DOHH2 (cell line): ENCODE results near the gene MAGI1.

Source experiments
- EZH2phosphoT487 ChIP-seq: fragments of 200-600 bp; sonication (generic); IDR thresholded peaks from 2 replicates; pipeline ENCODE4 v1.6.1; 2017; ENCODE audit warnings: borderline replicate concordance, mild to moderate bottlenecking, antibody characterized with exemption, low read length, moderate library complexity, mixed read lengths
- TF ChIP-seq, protein P1 (sequence below): fragments of 200-600 bp; sonication (generic); IDR thresholded peaks from one replicate; pipeline ENCODE4 v1.5.1; 2014; ENCODE audit warnings: antibody characterized with exemption, mild to moderate bottlenecking, low read depth, low read length; ENCODE audit not compliant: poor library complexity, severe bottlenecking

DNA sequence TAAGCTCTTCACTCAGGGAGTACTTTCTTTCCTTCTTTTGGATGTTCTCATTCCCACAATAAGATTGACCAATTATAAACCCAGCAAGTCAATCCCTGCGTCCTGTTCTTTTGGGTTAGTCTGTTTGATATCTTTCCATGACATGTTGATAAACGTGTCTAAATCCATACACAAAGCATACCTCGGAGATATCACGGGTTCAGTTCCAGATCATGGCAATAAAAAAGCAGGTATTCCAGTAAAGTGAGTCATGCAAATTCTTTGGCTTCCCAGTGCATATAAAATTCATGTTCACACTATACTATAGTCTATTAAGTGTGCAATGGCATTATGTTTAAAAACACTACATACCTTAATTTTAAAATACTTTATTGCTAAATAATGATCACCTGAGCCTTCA, 667.7 kb downstream of the MAGI1 start:
- TF ChIP-seq, protein P1, sequence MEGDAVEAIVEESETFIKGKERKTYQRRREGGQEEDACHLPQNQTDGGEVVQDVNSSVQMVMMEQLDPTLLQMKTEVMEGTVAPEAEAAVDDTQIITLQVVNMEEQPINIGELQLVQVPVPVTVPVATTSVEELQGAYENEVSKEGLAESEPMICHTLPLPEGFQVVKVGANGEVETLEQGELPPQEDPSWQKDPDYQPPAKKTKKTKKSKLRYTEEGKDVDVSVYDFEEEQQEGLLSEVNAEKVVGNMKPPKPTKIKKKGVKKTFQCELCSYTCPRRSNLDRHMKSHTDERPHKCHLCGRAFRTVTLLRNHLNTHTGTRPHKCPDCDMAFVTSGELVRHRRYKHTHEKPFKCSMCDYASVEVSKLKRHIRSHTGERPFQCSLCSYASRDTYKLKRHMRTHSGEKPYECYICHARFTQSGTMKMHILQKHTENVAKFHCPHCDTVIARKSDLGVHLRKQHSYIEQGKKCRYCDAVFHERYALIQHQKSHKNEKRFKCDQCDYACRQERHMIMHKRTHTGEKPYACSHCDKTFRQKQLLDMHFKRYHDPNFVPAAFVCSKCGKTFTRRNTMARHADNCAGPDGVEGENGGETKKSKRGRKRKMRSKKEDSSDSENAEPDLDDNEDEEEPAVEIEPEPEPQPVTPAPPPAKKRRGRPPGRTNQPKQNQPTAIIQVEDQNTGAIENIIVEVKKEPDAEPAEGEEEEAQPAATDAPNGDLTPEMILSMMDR: no peak
- no peak for TF ChIP-seq EZH2phosphoT487
